NCI-H2196 treated with DMSO at 0.1 percent for 48 hours (cell line): ENCODE results near the gene MCUR1.

ENCODE experiments used
- DNase-seq: peaks from one replicate; lab custom pipeline; 2025; ENCODE audit not compliant: unreplicated experiment; lab: John Stamatoyannopoulos, UW

Gene MCUR1

DNA sequence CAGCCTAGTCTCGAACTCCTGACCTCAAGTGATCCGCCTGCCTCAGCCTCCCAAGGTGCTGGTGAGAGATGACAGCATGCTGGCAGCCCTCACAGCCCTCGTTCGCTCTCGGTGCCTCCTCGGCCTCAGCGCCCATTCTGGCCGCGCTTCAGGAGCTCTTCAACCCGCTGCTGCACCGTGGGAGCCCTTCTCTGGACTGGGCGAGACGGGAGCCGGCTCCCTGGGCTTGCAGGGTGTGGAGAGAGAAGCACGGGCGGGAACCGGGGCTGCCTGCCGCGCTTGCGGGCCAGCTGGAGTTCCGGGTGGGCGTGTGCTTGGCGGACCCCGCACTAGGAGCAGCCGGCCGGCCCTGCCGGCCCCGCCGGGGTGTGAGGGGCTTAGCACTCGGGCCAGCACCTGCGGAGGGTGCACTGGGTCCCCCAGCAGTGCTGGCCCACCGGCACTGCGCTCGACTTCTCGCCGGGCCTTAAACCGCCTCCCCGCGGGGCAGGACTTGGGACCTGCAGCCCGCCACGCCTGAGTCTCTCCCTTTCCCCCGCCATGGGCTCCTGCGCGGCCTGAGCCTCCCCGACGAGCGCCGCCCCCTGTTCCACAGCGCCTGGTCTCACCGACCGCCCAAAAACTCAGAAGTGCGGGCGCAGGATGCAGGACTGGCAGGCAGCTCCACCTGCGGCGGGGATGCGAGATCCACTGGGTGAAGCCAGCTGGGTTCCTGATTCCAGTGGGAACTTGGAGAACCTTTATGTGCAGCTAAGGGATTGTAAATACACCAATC is 71.2 kb downstream of the MCUR1 start:
- DNase-seq = no peak

DNA sequence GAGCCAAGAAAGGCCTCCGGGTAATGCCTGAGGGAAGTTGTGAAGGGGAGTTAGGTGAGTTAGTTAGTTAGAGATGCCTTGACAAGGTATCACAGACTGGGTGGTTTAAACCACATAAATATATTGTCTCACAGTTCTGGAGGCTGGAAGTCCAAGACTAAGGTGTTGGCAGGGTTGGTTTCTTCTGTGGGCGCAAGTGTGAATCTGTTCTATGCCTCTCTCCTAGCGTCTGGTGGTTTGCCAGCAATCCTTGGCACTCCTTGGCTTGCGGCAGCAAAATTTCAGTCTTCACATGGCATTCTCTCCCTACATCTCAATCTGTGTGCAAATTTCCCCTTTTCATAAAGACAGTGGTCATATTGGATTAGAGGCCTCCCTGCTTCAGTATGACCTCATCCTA is 73.0 kb downstream of the MCUR1 start:
- no peak for DNase-seq
